Neural progenitor cell (in vitro differentiated cells): Measurements from ENCODE around the gene AASDHPPT. TPM values are rescaled to one million over a fixed set of nuclear protein-coding genes. Genes with fewer than 3 reads are reported as not detected.
A peak's percentile ranks its signal among the peaks of the same experiment; 100 is the strongest.

Source experiments
- DNase-seq: peaks from one replicate; pipeline ENCODE4 v3.0.0-alpha.2; 2016; ENCODE audit warnings: low spot score
- H2AFZ ChIP-seq: fragments of 200-600 bp; sonication (generic); replicated peaks from 2 replicates; pipeline ENCODE4 v1.6.1; 2016; ENCODE audit warnings: antibody characterized with exemption
- H3F3A ChIP-seq: fragments of 200-600 bp; sonication (generic); 2 replicates; pipeline ENCODE4 v1.6.1; 2016; ENCODE audit warnings: antibody characterized with exemption, low read depth
- H3K27ac ChIP-seq: fragments of 200-600 bp; sonication (generic); 2 replicates; pipeline ENCODE4 v1.5.1; 2016; ENCODE audit warnings: mild to moderate bottlenecking
- H3K27me3 ChIP-seq: fragments of 200-600 bp; sonication (generic); 2 replicates; pipeline ENCODE4 v1.6.1; 2016; ENCODE audit warnings: mild to moderate bottlenecking, moderate library complexity
- H3K36me3 ChIP-seq: fragments of 200-600 bp; sonication (generic); 2 replicates; pipeline ENCODE4 v1.5.1; 2016
- H3K4me1 ChIP-seq: fragments of 200-600 bp; sonication (generic); 2 replicates; pipeline ENCODE4 v1.6.1; 2016; ENCODE audit warnings: mixed run types
- H3K4me2 ChIP-seq: fragments of 200-600 bp; sonication (generic); 2 replicates; pipeline ENCODE4 v1.6.1; 2016
- H3K4me3 ChIP-seq: fragments of 200-600 bp; sonication (generic); 2 replicates; pipeline ENCODE4 v1.5.1; 2016
- H3K79me2 ChIP-seq: fragments of 200-600 bp; sonication (generic); 2 replicates; pipeline ENCODE4 v1.6.1; 2016; ENCODE audit warnings: low read depth
- H3K9ac ChIP-seq: fragments of 200-600 bp; sonication (generic); 2 replicates; pipeline ENCODE4 v1.6.1; 2016
- H3K9me3 ChIP-seq: fragments of 200-600 bp; sonication (generic); 2 replicates; pipeline ENCODE4 v1.5.1; 2016; ENCODE audit warnings: low read depth
- H4K20me1 ChIP-seq: fragments of 200-600 bp; sonication (generic); 2 replicates; pipeline ENCODE4 v1.6.1; 2016; ENCODE audit warnings: low read depth
- H3K27ac Mint-ChIP-seq: 3 replicates; pipeline ENCODE4 v1.8.0; 2021; ENCODE audit warnings: mixed read lengths
- H3K27me3 Mint-ChIP-seq: 2 replicates; pipeline ENCODE4 v1.8.0; 2022; ENCODE audit warnings: low read depth, mild to moderate bottlenecking, inconsistent platforms, moderate library complexity, mixed read lengths; ENCODE audit not compliant: insufficient read depth
- H3K36me3 Mint-ChIP-seq: 3 replicates; pipeline ENCODE4 v1.8.0; 2021; ENCODE audit warnings: mixed read lengths
- H3K4me1 Mint-ChIP-seq: 3 replicates; pipeline ENCODE4 v1.8.0; 2021; ENCODE audit warnings: mixed read lengths
- H3K4me3 Mint-ChIP-seq: 3 replicates; pipeline ENCODE4 v1.8.0; 2021; ENCODE audit warnings: mild to moderate bottlenecking, moderate library complexity, mixed read lengths
- H3K9me3 Mint-ChIP-seq: 3 replicates; pipeline ENCODE4 v1.8.0; 2020; ENCODE audit warnings: mixed read lengths
- EZH2 ChIP-seq: fragments of 200-600 bp; sonication (generic); IDR thresholded peaks from 2 replicates; pipeline ENCODE4 v1.6.1; 2017; ENCODE audit warnings: antibody characterized with exemption, mild to moderate bottlenecking, moderate library complexity
- EZH2phosphoT487 ChIP-seq: fragments of 200-600 bp; sonication (generic); IDR thresholded peaks from 2 replicates; pipeline ENCODE4 v1.6.1; 2017; ENCODE audit warnings: antibody characterized with exemption
- total RNA-seq: library from RNA; depleted of rRNA; stranded (reverse); fragments of >200 nt; gene quantifications from 2 replicates; pipeline ENCODE4 v1.2.3, GENCODE V29; 2015; ENCODE audit warnings: low replicate concordance
- TF ChIP-seq, protein P1 (sequence below): fragments of 200-600 bp; sonication (generic); IDR thresholded peaks from 2 replicates; pipeline ENCODE4 v1.5.1; 2017; ENCODE audit warnings: antibody characterized with exemption, mild to moderate bottlenecking

The AASDHPPT gene
- total RNA-seq, 1 donor from 2014 or later = 127 TPM

DNA sequence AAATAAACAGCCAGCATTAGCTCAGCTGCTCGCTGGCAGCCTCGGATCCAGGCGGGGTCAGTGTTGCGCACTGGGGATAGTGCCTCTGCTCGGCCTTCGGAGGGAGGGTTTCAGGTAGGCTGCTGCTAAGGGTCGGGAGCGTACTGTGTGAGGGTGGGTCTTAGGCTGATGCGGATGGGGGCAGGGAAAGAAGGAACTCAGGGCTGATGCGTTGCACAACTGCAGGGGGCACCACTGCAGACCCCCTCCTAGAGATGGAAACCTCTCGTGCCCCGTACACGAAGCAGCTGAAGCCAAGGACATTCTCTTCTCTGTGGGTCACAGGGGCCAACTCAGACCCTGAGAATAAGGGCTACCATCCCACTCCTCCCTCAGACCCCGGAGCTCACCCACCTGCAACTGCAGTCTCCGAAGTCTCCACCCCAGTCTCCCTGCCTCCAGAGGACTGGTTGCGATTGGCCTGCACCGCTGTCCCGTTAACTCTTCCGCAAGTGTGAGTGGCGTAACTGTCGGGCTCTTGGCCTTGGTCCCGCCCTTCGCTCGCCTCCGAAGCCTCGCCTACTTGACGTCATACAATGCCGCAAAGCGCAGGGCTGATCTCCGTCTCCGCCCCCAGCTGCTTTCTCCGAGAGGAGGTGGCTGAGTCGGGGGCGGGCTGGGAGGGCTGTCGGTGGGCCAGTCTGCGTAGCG lies 398 bp upstream of the AASDHPPT start, which contains the start of gene KBTBD3:
KBTBD3 (minus strand) TSS at position 429 of the 690 bp plus-strand sequence. CDS start 18,250 bp downstream, outside the sequence.
- Histone ChIP-seq H3K36me3 (peaks cover 17% of the 10 kb centered on the region), H3K4me1 (peaks cover 24% of the 10 kb centered on the region), H2AFZ (peak within 1 kb of the TSS; percentile 97), H3K4me2 (peak within 1 kb of the TSS; percentile 86), H3K27ac (peak within 1 kb of the TSS; percentile 96), H4K20me1 (peaks cover 25% of the 10 kb centered on the region), H3K4me3 (peak within 1 kb of the TSS; percentile 93), H3K9ac (peak within 1 kb of the TSS; percentile 97), H3F3A (peaks cover 11% of the 10 kb centered on the region), H3K79me2 (peaks cover 49% of the 10 kb centered on the region), H3K27me3 (no peaks in the 10 kb centered on the region), H3K9me3 (no peaks in the 10 kb centered on the region)
- Mint-ChIP-seq H3K27me3 (peaks cover 2% of the 10 kb centered on the region), H3K27ac (peak within 1 kb of the TSS; percentile 99), H3K4me1 (peaks cover 37% of the 10 kb centered on the region), H3K4me3 (peak within 1 kb of the TSS; percentile 92), H3K9me3 (no peaks in the 10 kb centered on the region), H3K36me3 (peaks cover 21% of the 10 kb centered on the region)
- peak; percentile 99 for DNase-seq
- TF ChIP-seq EZH2 = no peak
- TF ChIP-seq, protein P1, sequence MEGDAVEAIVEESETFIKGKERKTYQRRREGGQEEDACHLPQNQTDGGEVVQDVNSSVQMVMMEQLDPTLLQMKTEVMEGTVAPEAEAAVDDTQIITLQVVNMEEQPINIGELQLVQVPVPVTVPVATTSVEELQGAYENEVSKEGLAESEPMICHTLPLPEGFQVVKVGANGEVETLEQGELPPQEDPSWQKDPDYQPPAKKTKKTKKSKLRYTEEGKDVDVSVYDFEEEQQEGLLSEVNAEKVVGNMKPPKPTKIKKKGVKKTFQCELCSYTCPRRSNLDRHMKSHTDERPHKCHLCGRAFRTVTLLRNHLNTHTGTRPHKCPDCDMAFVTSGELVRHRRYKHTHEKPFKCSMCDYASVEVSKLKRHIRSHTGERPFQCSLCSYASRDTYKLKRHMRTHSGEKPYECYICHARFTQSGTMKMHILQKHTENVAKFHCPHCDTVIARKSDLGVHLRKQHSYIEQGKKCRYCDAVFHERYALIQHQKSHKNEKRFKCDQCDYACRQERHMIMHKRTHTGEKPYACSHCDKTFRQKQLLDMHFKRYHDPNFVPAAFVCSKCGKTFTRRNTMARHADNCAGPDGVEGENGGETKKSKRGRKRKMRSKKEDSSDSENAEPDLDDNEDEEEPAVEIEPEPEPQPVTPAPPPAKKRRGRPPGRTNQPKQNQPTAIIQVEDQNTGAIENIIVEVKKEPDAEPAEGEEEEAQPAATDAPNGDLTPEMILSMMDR = peak; percentile 51

DNA sequence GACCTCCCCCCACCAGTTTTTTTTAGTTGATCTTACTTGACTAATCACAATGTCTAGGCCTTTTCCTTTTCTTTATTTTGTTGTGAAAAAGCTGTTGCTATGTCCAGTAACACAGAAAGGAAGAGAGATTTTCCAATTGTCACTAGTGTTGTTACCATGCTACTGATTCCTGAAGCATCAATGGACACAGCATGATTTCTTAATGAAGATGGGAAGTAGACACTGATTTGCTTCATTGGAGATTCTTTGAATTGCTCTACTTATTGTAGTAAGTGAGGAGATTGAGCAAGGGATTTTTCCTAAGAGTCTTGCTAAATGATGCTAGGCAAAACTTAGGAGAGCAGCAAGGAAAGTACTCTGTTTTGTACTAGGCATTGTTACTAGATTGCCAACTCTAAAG lies 4.6 kb downstream of the AASDHPPT start:
- H3F3A ChIP-seq = peaks cover 15% of the 10 kb centered on the region
- no peaks in the 10 kb centered on the region for H3K9me3 ChIP-seq
- H3K4me1 Mint-ChIP-seq = peaks cover 26% of the 10 kb centered on the region
- H3K27ac ChIP-seq = no peak overlapping the region
- no peaks in the 10 kb centered on the region for H3K27me3 ChIP-seq
- H3K4me2 ChIP-seq = peak overlapping the region; percentile 35
- no peak overlapping the region for H3K4me3 Mint-ChIP-seq
- H4K20me1 ChIP-seq = peaks cover 58% of the 10 kb centered on the region
- peaks cover 32% of the 10 kb centered on the region for H3K36me3 ChIP-seq
- H3K9me3 Mint-ChIP-seq = no peaks in the 10 kb centered on the region
- H3K79me2 ChIP-seq = peaks cover 96% of the 10 kb centered on the region
- DNase-seq = no peak
- TF ChIP-seq EZH2 = no peak
- TF ChIP-seq, protein P1 = no peak
- TF ChIP-seq EZH2phosphoT487 = no peak
- H3K9ac ChIP-seq = no peak overlapping the region
- H2AFZ ChIP-seq = no peak overlapping the region
- H3K36me3 Mint-ChIP-seq = peaks cover 52% of the 10 kb centered on the region
- H3K27ac Mint-ChIP-seq = peak overlapping the region; percentile 35
- H3K27me3 Mint-ChIP-seq = peaks cover 2% of the 10 kb centered on the region
- no peak overlapping the region for H3K4me3 ChIP-seq
- H3K4me1 ChIP-seq = peaks cover 19% of the 10 kb centered on the region

DNA sequence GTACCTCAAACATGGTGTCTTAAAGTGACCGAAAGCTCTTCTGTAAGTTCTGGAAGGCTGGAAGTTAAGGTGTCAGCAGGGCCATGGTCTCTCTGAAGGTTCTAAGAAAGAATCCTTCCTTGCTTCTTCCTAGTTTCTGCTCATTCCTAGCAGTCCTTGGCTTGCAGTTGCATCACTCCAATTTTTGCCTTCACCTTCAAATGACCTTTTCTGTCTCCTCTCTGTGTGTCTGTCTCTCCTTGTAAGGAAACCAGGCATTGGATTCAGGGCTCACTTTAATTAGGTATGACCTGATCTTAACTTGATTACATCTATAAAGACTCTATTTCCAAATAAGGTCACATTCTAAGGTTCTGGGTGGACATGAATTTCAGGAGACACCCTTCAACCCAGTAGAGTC lies 8.7 kb downstream of the AASDHPPT start:
- H3K27me3 Mint-ChIP-seq = no peaks in the 10 kb centered on the region
- H4K20me1 ChIP-seq = peaks cover 74% of the 10 kb centered on the region

More for the DNA sequence above, 8.7 kb downstream of the AASDHPPT start:
- peaks cover 30% of the 10 kb centered on the region for H3K36me3 ChIP-seq
- H3K9me3 ChIP-seq = no peaks in the 10 kb centered on the region
- Mint-ChIP-seq H3K4me3 (no peak overlapping the region), H3K4me1 (peaks cover 8% of the 10 kb centered on the region), H3K27ac (no peak overlapping the region), H3K9me3 (no peaks in the 10 kb centered on the region), H3K36me3 (peaks cover 52% of the 10 kb centered on the region)
- H3K27me3 ChIP-seq = no peaks in the 10 kb centered on the region
- H3K4me2 ChIP-seq = no peak overlapping the region
- TF ChIP-seq, protein P1 = no peak
- no peak for TF ChIP-seq EZH2
- no peak for TF ChIP-seq EZH2phosphoT487
- DNase-seq = no peak
- H3K79me2 ChIP-seq = peaks cover 99% of the 10 kb centered on the region
- peaks cover 15% of the 10 kb centered on the region for H3F3A ChIP-seq
- no peak overlapping the region for H3K4me3 ChIP-seq
- H2AFZ ChIP-seq = no peak overlapping the region
- H3K9ac ChIP-seq = no peak overlapping the region
- peak overlapping the region; percentile 2 for H3K27ac ChIP-seq
- peaks cover 10% of the 10 kb centered on the region for H3K4me1 ChIP-seq
